ENCODE data around the gene CYP27B1. TPM values are rescaled to one million over a fixed set of nuclear protein-coding genes. Genes with fewer than 3 reads are reported as not detected.

The CYP27B1 gene
- total and polyA plus RNA-seq, 9 of the 15 experiments (the other 6 are each of a cell fraction or from before 2014, with no cell fraction given), result 0.18 to 4.2 (median 1.8) TPM

DNA sequence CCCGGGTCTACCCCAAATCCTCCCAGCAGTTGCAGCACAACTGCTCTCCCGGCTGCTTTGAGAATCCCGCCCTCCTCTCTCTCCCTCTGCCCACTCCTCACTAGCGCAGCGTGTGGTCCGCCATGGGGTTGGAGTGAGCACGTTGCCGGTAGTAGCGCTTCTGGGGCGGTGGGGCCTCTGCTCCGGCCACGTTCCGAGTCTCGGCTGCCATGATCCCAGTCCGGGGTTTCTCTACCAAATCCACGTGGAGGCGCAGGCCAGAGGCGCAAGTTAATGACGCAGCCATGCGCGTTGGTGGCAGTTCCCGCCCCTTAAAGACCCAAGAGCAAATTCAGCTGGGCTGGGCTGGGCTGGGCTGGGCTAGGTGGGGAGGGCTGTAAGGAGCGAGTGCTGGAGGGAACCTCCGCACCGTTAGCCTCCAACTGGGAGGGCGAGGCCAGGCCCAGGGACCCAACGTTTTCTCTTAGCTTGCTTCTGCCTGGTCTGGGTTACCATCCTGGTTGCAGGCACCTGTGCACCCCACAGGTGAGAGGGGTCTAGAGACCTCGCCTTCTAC, 5.1 kb upstream of the CYP27B1 start, which contains the start of gene METTL1 (continued):
- TF ChIP-seq, protein P1, sequence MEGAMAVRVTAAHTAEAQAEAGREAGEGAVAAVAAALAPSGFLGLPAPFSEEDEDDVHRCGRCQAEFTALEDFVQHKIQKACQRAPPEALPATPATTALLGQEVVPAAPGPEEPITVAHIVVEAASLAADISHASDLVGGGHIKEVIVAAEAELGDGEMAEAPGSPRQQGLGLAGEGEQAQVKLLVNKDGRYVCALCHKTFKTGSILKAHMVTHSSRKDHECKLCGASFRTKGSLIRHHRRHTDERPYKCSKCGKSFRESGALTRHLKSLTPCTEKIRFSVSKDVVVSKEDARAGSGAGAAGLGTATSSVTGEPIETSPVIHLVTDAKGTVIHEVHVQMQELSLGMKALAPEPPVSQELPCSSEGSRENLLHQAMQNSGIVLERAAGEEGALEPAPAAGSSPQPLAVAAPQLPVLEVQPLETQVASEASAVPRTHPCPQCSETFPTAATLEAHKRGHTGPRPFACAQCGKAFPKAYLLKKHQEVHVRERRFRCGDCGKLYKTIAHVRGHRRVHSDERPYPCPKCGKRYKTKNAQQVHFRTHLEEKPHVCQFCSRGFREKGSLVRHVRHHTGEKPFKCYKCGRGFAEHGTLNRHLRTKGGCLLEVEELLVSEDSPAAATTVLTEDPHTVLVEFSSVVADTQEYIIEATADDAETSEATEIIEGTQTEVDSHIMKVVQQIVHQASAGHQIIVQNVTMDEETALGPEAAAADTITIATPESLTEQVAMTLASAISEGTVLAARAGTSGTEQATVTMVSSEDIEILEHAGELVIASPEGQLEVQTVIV (CRISPR knock-in tag; IDR thresholded peaks at IDR 0.05; ENCODE audit: borderline replicate concordance), result no peak
- TF ChIP-seq SMAD1 (IDR thresholded peaks at IDR 0.05; ENCODE audit: low read depth, low read length, partially characterized antibody) (no peak), ZNF507 (tag; conservative IDR thresholded peaks at IDR 0.05) (no peak), KAT7 (CRISPR knock-in tag; IDR thresholded peaks at IDR 0.05; ENCODE audit: borderline replicate concordance) (no peak), HNRNPUL1 (IDR thresholded peaks at IDR 0.05; ENCODE audit: low read length) (no peak), NFIC (IDR thresholded peaks at IDR 0.05) (no peak; the same call in none of the 2 replicates), ZNF75A (CRISPR knock-in tag; IDR thresholded peaks at IDR 0.05) (no peak), CBX8 (IDR thresholded peaks at IDR 0.05; ENCODE audit: borderline replicate concordance, extremely low read depth, low read depth, low read length, poor library complexity, severe bottlenecking) (no peak), ZNF133 (CRISPR knock-in tag; IDR thresholded peaks at IDR 0.05) (no peak), ZFP36 (IDR thresholded peaks at IDR 0.05; ENCODE audit: low read depth, low read length, partially characterized antibody) (no peak), ZBED1 (IDR thresholded peaks at IDR 0.05) (no peak), OTX1 (CRISPR knock-in tag; IDR thresholded peaks at IDR 0.05) (no peak), ZNF134 (CRISPR knock-in tag; conservative IDR thresholded peaks at IDR 0.05) (no peak; the same call in 1 of the 2 replicates), CHD2 (IDR thresholded peaks at IDR 0.05; ENCODE audit: low read depth, low read length) (peak; percentile 53), CXXC5 (CRISPR knock-in tag; IDR thresholded peaks at IDR 0.05) (peak; percentile 99)
- TF ChIP-seq, protein P2, sequence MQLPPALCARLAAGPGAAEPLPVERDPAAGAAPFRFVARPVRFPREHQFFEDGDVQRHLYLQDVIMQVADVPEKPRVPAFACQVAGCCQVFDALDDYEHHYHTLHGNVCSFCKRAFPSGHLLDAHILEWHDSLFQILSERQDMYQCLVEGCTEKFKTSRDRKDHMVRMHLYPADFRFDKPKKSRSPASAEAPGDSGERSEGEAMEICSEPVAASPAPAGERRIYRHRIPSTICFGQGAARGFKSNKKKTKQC (CRISPR knock-in tag; IDR thresholded peaks at IDR 0.05), result peak; percentile 93; the same call in 1 of the 2 replicates
- TF ChIP-seq, protein P3, sequence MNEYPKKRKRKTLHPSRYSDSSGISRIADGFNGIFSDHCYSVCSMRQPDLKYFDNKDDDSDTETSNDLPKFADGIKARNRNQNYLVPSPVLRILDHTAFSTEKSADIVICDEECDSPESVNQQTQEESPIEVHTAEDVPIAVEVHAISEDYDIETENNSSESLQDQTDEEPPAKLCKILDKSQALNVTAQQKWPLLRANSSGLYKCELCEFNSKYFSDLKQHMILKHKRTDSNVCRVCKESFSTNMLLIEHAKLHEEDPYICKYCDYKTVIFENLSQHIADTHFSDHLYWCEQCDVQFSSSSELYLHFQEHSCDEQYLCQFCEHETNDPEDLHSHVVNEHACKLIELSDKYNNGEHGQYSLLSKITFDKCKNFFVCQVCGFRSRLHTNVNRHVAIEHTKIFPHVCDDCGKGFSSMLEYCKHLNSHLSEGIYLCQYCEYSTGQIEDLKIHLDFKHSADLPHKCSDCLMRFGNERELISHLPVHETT (CRISPR knock-in tag; conservative IDR thresholded peaks at IDR 0.05 in 1 of 2, IDR thresholded peaks at IDR 0.05 in 1 of 2), result no peak; a peak in 1 of 4 replicates
- TF ChIP-seq, protein P4, sequence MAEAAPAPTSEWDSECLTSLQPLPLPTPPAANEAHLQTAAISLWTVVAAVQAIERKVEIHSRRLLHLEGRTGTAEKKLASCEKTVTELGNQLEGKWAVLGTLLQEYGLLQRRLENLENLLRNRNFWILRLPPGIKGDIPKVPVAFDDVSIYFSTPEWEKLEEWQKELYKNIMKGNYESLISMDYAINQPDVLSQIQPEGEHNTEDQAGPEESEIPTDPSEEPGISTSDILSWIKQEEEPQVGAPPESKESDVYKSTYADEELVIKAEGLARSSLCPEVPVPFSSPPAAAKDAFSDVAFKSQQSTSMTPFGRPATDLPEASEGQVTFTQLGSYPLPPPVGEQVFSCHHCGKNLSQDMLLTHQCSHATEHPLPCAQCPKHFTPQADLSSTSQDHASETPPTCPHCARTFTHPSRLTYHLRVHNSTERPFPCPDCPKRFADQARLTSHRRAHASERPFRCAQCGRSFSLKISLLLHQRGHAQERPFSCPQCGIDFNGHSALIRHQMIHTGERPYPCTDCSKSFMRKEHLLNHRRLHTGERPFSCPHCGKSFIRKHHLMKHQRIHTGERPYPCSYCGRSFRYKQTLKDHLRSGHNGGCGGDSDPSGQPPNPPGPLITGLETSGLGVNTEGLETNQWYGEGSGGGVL (CRISPR knock-in tag; IDR thresholded peaks at IDR 0.05), result no peak
- TF ChIP-seq, protein P5, sequence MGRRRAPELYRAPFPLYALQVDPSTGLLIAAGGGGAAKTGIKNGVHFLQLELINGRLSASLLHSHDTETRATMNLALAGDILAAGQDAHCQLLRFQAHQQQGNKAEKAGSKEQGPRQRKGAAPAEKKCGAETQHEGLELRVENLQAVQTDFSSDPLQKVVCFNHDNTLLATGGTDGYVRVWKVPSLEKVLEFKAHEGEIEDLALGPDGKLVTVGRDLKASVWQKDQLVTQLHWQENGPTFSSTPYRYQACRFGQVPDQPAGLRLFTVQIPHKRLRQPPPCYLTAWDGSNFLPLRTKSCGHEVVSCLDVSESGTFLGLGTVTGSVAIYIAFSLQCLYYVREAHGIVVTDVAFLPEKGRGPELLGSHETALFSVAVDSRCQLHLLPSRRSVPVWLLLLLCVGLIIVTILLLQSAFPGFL (CRISPR knock-in tag; IDR thresholded peaks at IDR 0.05), result no peak; the same call in 1 of the 2 replicates
- TF ChIP-seq, protein P6, sequence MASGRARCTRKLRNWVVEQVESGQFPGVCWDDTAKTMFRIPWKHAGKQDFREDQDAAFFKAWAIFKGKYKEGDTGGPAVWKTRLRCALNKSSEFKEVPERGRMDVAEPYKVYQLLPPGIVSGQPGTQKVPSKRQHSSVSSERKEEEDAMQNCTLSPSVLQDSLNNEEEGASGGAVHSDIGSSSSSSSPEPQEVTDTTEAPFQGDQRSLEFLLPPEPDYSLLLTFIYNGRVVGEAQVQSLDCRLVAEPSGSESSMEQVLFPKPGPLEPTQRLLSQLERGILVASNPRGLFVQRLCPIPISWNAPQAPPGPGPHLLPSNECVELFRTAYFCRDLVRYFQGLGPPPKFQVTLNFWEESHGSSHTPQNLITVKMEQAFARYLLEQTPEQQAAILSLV (tag; IDR thresholded peaks at IDR 0.05), result no peak
